Mammary epithelial cell (primary cell): Measurements from ENCODE around the gene C3orf18.

Experiments
- CTCF ChIP-seq, 2 donors: IDR thresholded peaks in 1 of 2; conservative IDR thresholded peaks in 1 of 2; 2 replicates each; pipeline ENCODE4 v1.5.1; 2011 to 2012; ENCODE audit warnings: inconsistent platforms in 2 of 2, low read length in 2 of 2, mild to moderate bottlenecking in 2 of 2, control low read depth in 1 of 2, low read depth in 1 of 2; ENCODE audit not compliant: insufficient read depth in 1 of 2; ENCODE audit errors: extremely low read depth in 1 of 2
- EZH2 ChIP-seq: IDR thresholded peaks from 2 replicates; pipeline ENCODE4 v1.6.1; 2012; ENCODE audit warnings: low read length, inconsistent platforms, borderline replicate concordance

DNA sequence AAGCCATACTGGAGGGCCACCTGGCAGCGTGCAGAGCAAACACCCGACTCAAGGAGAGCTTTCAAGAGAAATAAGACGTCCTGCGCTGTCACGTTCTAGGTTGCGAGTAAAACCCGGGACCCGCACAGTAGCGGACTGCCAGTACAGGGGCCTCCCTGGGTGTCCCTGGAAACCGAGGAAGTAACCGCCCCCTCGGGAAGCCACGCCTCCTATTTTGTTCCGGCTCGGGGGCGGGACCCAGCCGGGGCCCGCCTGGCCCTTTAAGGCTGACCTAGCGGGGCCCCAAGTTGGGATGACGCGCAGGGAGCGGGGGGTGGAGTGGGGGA lies 49.2 kb upstream of the C3orf18 start:
- no peak for TF ChIP-seq CTCF (conservative IDR thresholded peaks at IDR 0.05 in 1 of 2, IDR thresholded peaks at IDR 0.05 in 1 of 2; ENCODE audit: extremely low read depth in 1 of 2, insufficient read depth in 1 of 2, low read depth in 1 of 2, low read length in 2 of 2)
- no peak for TF ChIP-seq EZH2
